HepG2 (cell line): ENCODE measurements around the gene SFTA2. TPM values are rescaled to one million over a fixed set of nuclear protein-coding genes. Genes with fewer than 3 reads are reported as not detected.
A peak's percentile ranks its signal among the peaks of the same experiment; 100 is the strongest.

Experiments used
- BHLHE40 ChIP-seq: IDR thresholded peaks from 2 replicates; pipeline ENCODE4 v1.6.1; 2011; ENCODE audit warnings: low read length, improper control_type of control experiment
- FOXO1 ChIP-seq: sonication (generic); formaldehyde crosslinking; IDR thresholded peaks from 2 replicates; pipeline ENCODE4 v1.4.0; 2020; ENCODE audit warnings: missing genetic modification reagents
- GATA4 ChIP-seq: sonication (generic); IDR thresholded peaks from 2 replicates; pipeline ENCODE4 v1.6.1; 2016; ENCODE audit warnings: antibody characterized with exemption, low read depth, borderline replicate concordance
- JARID2 ChIP-seq: sonication (generic); formaldehyde crosslinking; IDR thresholded peaks from 2 replicates; pipeline ENCODE4 v1.8.1; 2023; ENCODE audit warnings: missing genetic modification reagents, inconsistent platforms; ENCODE audit not compliant: insufficient replicate concordance
- PHF5A ChIP-seq: IDR thresholded peaks from one replicate; pipeline ENCODE4 v1.6.1; 2018; ENCODE audit warnings: low read depth, missing genetic modification reagents; ENCODE audit not compliant: unreplicated experiment
- REL ChIP-seq: sonication (generic); formaldehyde crosslinking; conservative IDR thresholded peaks from 2 replicates; pipeline ENCODE4 v1.8.0; 2022; ENCODE audit warnings: mild to moderate bottlenecking, missing genetic modification reagents, moderate library complexity
- RELA ChIP-seq: sonication (generic); formaldehyde crosslinking; IDR thresholded peaks from 2 replicates; pipeline ENCODE4 v1.4.0; 2020; ENCODE audit warnings: missing genetic modification reagents
- SCMH1 ChIP-seq: sonication (generic); formaldehyde crosslinking; IDR thresholded peaks from 2 replicates; pipeline ENCODE4 v1.9.0; 2021; ENCODE audit warnings: missing genetic modification reagents, mild to moderate bottlenecking, borderline replicate concordance
- ZNF263 ChIP-seq: sonication (generic); formaldehyde crosslinking; IDR thresholded peaks from 2 replicates; pipeline ENCODE4 v1.4.0; 2020; ENCODE audit warnings: missing genetic modification reagents
- ZNF501 ChIP-seq: sonication (generic); formaldehyde crosslinking; IDR thresholded peaks from 2 replicates; pipeline ENCODE4 v1.5.1; 2020; ENCODE audit warnings: mild to moderate bottlenecking, moderate library complexity, missing genetic modification reagents
- ZNF546 ChIP-seq: sonication (generic); formaldehyde crosslinking; conservative IDR thresholded peaks from 2 replicates; pipeline ENCODE4 v1.8.1; 2023; ENCODE audit warnings: mild to moderate bottlenecking, missing genetic modification reagents
- ZNF724P ChIP-seq: sonication (generic); formaldehyde crosslinking; IDR thresholded peaks from 2 replicates; pipeline ENCODE4 v1.8.0; 2022; ENCODE audit warnings: missing genetic modification reagents, borderline replicate concordance
- ZNF841 ChIP-seq: sonication (generic); formaldehyde crosslinking; IDR thresholded peaks from 2 replicates; pipeline ENCODE4 v1.8.1; 2023; ENCODE audit warnings: missing genetic modification reagents, borderline replicate concordance
- ZSCAN12 ChIP-seq: sonication (generic); formaldehyde crosslinking; IDR thresholded peaks from 2 replicates; pipeline ENCODE4 v1.9.0; 2021; ENCODE audit warnings: mild to moderate bottlenecking, missing genetic modification reagents
- ZZZ3 ChIP-seq: sonication (generic); formaldehyde crosslinking; IDR thresholded peaks from 2 replicates; pipeline ENCODE4 v1.4.0; 2020; ENCODE audit warnings: missing genetic modification reagents, mild to moderate bottlenecking, borderline replicate concordance
- polyA plus RNA-seq, 8 experiments: library from polyadenylated mRNA; depleted of rRNA in 3 of 8; stranded (reverse) in 7 of 8; unstranded in 1 of 8; fragments of >200 nt; fragmentation: Illumina TruSeq in 4 of 8; extraction: Trizol in 4 of 8; gene quantifications; 2 replicates each; pipeline versions ENCODE4 v1.2.1 to v1.2.3, GENCODE V29; 2011 to 2016; ENCODE audit warnings: low read depth in 4 of 8, missing spikeins in 1 of 8, mixed read lengths in 1 of 8; ENCODE audit not compliant: insufficient read depth in 1 of 8
- total RNA-seq, 5 experiments: library from RNA; depleted of rRNA; stranded (reverse); fragments of >200 nt; fragmentation: Illumina TruSeq; extraction: Trizol; gene quantifications; 2 replicates each; pipeline ENCODE4 v1.2.3, GENCODE V29; 2016; ENCODE audit warnings: low read depth in 1 of 5
- TF ChIP-seq, protein P1 (sequence below): sonication (generic); formaldehyde crosslinking; conservative IDR thresholded peaks from 2 replicates; pipeline ENCODE4 v1.8.0; 2022; ENCODE audit warnings: mild to moderate bottlenecking, moderate library complexity, missing genetic modification reagents
- TF ChIP-seq, protein P2 (sequence below): sonication (generic); formaldehyde crosslinking; IDR thresholded peaks from 2 replicates; pipeline ENCODE4 v1.5.0; 2020; ENCODE audit warnings: mild to moderate bottlenecking, missing genetic modification reagents, borderline replicate concordance
- TF ChIP-seq, protein P3 (sequence below): sonication (generic); formaldehyde crosslinking; IDR thresholded peaks from 2 replicates; pipeline ENCODE4 v1.5.0; 2020; ENCODE audit warnings: mild to moderate bottlenecking, missing genetic modification reagents

Gene SFTA2
- total and polyA plus RNA-seq, 2 of the 13 experiments (the other 11 are each of a cell fraction or from before 2014, with no cell fraction given), result not detected

DNA sequence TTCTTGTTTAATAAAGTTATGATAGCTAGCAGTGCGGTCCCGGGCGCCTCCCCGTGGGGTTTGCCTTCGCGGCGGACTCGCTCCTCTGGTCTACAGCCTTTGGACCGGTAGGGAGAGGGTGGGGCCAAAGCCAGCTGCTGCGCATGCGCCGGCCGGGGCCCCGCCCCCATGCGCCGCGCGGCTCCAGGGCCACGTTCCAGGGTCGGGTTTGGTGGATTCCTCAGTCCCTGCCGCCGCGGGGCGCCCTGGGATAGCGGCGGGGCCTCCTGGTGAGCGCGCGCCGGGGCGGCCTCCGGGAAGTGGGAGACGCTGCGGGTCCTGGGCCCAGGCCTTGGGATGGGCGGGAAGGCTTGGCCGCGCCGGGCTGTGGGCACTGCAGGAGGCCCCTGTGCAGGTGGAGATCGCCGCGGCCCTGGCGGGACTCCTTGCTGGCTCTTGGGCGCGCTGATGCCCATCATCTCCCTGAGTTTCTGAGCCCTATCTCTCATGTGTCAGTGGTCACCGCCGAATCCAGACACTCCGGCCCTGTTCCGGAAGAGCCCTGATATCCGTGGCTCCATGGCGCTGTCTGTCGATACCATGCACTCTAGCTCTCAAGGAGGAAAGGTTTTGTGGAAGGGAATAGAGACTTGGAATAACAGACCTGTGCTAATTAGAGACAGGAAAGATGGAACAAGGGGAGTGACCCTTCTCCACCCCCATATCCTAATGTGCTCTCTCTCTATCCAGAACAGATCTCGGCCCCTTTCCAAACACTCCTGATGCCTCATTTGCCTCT lies 17.7 kb downstream of the SFTA2 start, which contains the start of gene VARS2 (continued):
- TF ChIP-seq RELA (CRISPR knock-in tag) (peak; percentile 91), PHF5A (CRISPR knock-in tag) (peak; percentile 84), ZZZ3 (peak; percentile 87; the same call in 1 of the 2 replicates), REL (CRISPR knock-in tag) (peak; percentile 96), ZNF263 (peak; percentile 69), ZNF724P (CRISPR knock-in tag) (no peak; the same call in 1 of the 2 replicates), FOXO1 (CRISPR knock-in tag) (peak; percentile 57; the same call in 1 of the 2 replicates), ZNF501 (CRISPR knock-in tag) (peak; percentile 98), ZSCAN12 (peak; percentile 90; the same call in 1 of the 2 replicates), GATA4 (peak; percentile 61; the same call in 1 of the 2 replicates), SCMH1 (CRISPR knock-in tag) (no peak), ZNF546 (CRISPR knock-in tag) (no peak; the same call in 1 of the 2 replicates), ZNF841 (CRISPR knock-in tag) (0 out of 2 replicates have a peak, but pooled peaks have one; percentile 44), BHLHE40 (no peak), JARID2 (CRISPR knock-in tag) (no peak)
- TF ChIP-seq, protein P1, sequence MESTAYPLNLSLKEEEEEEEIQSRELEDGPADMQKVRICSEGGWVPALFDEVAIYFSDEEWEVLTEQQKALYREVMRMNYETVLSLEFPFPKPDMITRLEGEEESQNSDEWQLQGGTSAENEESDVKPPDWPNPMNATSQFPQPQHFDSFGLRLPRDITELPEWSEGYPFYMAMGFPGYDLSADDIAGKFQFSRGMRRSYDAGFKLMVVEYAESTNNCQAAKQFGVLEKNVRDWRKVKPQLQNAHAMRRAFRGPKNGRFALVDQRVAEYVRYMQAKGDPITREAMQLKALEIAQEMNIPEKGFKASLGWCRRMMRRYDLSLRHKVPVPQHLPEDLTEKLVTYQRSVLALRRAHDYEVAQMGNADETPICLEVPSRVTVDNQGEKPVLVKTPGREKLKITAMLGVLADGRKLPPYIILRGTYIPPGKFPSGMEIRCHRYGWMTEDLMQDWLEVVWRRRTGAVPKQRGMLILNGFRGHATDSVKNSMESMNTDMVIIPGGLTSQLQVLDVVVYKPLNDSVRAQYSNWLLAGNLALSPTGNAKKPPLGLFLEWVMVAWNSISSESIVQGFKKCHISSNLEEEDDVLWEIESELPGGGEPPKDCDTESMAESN (CRISPR knock-in tag), result peak; percentile 91
- TF ChIP-seq, protein P2, sequence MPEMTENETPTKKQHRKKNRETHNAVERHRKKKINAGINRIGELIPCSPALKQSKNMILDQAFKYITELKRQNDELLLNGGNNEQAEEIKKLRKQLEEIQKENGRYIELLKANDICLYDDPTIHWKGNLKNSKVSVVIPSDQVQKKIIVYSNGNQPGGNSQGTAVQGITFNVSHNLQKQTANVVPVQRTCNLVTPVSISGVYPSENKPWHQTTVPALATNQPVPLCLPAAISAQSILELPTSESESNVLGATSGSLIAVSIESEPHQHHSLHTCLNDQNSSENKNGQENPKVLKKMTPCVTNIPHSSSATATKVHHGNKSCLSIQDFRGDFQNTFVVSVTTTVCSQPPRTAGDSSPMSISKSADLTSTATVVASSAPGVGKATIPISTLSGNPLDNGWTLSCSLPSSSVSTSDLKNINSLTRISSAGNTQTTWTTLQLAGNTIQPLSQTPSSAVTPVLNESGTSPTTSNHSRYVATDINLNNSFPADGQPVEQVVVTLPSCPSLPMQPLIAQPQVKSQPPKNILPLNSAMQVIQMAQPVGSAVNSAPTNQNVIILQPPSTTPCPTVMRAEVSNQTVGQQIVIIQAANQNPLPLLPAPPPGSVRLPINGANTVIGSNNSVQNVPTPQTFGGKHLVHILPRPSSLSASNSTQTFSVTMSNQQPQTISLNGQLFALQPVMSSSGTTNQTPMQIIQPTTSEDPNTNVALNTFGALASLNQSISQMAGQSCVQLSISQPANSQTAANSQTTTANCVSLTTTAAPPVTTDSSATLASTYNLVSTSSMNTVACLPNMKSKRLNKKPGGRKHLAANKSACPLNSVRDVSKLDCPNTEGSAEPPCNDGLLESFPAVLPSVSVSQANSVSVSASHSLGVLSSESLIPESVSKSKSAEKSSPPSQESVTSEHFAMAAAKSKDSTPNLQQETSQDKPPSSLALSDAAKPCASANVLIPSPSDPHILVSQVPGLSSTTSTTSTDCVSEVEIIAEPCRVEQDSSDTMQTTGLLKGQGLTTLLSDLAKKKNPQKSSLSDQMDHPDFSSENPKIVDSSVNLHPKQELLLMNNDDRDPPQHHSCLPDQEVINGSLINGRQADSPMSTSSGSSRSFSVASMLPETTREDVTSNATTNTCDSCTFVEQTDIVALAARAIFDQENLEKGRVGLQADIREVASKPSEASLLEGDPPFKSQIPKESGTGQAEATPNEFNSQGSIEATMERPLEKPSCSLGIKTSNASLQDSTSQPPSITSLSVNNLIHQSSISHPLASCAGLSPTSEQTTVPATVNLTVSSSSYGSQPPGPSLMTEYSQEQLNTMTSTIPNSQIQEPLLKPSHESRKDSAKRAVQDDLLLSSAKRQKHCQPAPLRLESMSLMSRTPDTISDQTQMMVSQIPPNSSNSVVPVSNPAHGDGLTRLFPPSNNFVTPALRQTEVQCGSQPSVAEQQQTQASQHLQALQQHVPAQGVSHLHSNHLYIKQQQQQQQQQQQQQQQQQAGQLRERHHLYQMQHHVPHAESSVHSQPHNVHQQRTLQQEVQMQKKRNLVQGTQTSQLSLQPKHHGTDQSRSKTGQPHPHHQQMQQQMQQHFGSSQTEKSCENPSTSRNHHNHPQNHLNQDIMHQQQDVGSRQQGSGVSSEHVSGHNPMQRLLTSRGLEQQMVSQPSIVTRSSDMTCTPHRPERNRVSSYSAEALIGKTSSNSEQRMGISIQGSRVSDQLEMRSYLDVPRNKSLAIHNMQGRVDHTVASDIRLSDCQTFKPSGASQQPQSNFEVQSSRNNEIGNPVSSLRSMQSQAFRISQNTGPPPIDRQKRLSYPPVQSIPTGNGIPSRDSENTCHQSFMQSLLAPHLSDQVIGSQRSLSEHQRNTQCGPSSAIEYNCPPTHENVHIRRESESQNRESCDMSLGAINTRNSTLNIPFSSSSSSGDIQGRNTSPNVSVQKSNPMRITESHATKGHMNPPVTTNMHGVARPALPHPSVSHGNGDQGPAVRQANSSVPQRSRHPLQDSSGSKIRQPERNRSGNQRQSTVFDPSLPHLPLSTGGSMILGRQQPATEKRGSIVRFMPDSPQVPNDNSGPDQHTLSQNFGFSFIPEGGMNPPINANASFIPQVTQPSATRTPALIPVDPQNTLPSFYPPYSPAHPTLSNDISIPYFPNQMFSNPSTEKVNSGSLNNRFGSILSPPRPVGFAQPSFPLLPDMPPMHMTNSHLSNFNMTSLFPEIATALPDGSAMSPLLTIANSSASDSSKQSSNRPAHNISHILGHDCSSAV (CRISPR knock-in tag), result no peak
- TF ChIP-seq, protein P3, sequence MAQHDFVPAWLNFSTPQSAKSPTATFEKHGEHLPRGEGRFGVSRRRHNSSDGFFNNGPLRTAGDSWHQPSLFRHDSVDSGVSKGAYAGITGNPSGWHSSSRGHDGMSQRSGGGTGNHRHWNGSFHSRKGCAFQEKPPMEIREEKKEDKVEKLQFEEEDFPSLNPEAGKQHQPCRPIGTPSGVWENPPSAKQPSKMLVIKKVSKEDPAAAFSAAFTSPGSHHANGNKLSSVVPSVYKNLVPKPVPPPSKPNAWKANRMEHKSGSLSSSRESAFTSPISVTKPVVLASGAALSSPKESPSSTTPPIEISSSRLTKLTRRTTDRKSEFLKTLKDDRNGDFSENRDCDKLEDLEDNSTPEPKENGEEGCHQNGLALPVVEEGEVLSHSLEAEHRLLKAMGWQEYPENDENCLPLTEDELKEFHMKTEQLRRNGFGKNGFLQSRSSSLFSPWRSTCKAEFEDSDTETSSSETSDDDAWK (CRISPR knock-in tag), result no peak
